HG03097 (cell line): ENCODE results near the gene HES5.

Experiments used
- ATAC-seq: cut with Tn5 transposase; IDR thresholded peaks from one replicate; pipeline ENCODE4 v1.9.1; 2021; ENCODE audit not compliant: unreplicated experiment, low FRiP score

Gene HES5

GRCh38 chr1:2517966-2518365 lies 12.1 kb downstream of the HES5 start:
- ATAC-seq: no peak

DNA sequence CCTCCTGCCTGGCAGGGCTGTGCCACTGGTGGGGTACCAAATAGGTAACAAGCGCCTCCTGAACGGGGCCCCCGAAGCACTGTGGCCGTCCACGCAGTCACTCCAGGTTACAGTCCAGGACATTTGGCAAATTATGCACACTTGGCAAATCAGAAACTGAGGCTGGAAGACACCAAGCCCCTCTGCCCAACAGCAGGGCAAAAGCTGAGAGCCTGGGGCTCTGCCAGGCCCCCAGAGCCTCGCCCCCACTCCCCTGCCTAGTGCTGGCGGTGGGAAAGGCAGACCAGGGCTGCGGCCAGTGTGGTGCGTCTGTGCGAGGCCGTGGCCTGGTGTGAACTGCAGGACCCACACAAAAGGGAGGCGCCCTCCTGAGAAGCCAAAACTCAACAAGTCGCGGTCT lies 13.1 kb downstream of the HES5 start:
- no peak for ATAC-seq

DNA sequence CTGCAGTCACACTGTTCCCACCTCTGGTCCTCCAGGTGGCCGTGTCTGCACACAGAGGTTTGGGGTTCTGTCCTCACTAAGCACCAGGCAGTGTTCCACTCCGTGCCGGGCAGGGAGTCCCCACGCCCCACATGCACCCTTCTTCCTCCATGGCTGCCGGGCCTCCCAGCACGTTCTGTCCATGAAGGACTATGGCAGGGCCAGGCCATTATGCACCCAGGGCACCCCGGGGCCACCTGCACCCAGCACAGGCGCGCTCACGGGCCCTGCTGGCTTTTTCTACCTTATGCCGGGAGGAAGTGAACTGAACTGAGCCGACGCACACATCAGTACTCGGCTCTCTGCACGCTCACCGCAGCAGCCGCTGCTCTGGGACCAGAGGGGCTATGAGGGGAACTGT lies 13.9 kb downstream of the HES5 start:
- ATAC-seq: no peak

- ATAC-seq: no peak
Observed at GRCh38 chr1:2515763-2516080, 14.3 kb downstream of the HES5 start.

- ATAC-seq: no peak
Observed at GRCh38 chr1:2514863-2515762, 14.9 kb downstream of the HES5 start.

- no peak for ATAC-seq
Observed at GRCh38 chr1:2513939-2514652, 16.0 kb downstream of the HES5 start.

DNA sequence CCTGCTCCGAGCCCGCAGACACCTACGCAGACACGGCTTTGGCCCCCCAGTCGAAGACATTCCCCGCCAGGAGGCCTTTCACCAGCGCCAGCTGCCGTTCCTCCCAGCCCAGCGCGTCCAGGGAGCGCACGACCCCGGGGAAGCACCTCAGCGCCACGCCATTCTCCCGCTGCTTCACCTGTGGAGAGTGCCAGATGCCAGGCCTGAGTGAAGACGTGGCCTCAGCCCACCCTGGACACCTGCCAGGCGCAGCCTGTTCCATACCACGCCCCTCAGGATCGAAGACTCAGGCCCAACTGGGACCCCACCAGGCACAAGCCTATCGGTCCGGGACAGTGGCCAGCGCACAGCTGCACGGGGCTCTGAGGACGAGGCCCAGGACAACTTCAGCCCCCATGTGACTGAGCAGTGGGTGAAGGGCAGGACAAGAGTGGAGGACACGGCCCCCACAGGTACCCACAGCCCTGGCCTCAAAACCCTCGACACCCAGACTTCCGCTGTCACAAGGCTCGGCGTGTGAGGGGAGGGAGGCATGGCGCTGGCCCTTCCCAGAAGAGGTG lies 17.1 kb downstream of the HES5 start:
- ATAC-seq: no peak

- no peak for ATAC-seq
Observed at GRCh38 chr1:2510366-2511155, 19.5 kb downstream of the HES5 start.

- no peak for ATAC-seq
Observed at GRCh38 chr1:2509589-2509988, 20.5 kb downstream of the HES5 start.

DNA sequence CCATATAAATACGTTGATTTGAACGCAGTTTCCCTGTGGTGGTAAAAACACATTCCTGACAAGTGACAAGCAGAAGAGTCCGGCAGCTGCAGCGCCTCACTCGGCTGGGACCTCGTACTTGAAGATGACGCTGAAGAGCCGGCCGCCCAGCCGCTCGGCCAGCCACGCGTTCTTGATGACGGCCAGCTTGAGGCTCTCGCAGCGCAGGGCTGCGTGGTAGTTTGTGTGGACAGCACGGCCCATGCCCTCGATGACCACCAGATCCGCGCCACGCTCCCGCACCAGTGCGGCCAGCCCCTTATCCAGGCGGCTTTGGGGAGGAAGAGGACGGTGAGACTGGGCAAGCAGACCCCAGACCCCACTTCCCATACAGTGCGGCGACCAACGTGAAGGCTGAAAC lies 21.3 kb downstream of the HES5 start:
- no peak for ATAC-seq

- no peak for ATAC-seq
Observed at GRCh38 chr1:2508180-2508579, 21.9 kb downstream of the HES5 start.

GRCh38 chr1:2507744-2508155 lies 22.3 kb downstream of the HES5 start:
- ATAC-seq: no peak

GRCh38 chr1:2506901-2507565 lies 23.0 kb downstream of the HES5 start:
- no peak for ATAC-seq

GRCh38 chr1:2506007-2506860 lies 23.8 kb downstream of the HES5 start:
- ATAC-seq: no peak

- ATAC-seq: no peak
Observed at GRCh38 chr1:2505461-2505994, 24.5 kb downstream of the HES5 start.

GRCh38 chr1:2504949-2505272 lies 25.2 kb downstream of the HES5 start:
- ATAC-seq: no peak

DNA sequence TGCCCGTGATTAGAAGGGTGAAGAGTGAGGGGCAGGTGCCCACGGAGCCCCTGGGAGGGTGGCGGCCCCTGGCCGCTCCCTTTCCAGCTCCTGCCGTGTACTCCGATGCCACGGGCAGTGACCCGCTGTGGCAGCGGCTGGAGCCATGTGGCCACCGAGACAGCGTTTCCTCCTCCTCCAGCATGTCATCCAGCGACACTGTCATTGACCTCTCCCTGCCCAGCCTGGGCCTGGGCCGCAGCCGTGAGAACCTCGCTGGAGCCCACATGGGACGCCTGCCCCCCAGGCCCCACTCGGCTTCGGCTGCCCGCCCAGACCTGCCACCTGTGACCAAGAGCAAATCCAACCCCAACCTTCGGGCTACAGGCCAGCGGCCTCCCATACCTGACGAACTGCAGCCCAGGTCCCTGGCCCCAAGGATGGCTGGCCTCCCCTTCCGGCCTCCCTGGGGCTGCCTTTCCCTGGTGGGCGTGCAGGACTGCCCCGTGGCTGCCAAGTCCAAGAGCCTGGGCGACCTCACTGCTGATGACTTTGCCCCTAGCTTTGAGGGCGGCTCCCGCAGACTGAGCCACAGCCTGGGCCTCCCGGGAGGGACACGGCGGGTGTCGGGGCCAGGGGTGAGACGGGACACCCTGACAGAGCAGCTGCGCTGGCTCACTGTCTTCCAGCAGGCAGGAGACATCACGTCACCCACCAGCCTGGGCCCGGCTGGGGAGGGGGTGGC lies 25.7 kb downstream of the HES5 start:
- ATAC-seq: no peak

DNA sequence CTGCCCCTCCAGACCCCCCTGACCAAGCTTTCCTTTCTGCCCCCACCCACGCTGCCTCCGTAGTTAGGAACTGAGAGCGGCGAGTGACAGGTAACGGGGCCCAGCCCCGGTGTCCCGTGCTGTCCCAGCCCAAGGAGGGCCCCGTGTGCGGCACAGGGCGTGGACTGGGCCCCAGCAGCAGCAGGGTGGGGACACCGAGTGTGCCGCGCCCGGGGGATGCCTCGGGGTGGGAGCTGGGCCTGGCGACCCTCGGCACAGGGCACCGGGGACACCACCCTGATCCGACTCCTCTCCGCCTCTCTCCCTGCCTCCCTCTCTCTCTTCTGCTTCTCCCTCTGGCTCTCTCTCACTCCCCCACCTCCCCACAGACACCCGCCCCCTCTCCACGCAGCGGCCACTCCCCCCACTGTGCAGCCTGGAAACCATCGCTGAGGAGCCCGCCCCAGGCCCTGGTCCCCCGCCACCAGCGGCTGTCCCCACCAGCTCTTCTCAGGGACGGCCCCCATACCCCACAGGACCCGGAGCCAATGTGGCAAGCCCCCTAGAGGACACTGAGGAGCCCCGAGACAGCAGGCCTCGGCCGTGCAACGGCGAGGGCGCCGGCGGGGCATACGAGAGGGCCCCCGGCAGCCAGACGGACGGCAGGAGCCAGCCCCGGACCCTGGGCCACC lies 26.4 kb downstream of the HES5 start:
- no peak for ATAC-seq
